Stimulated activated naive CD8-positive, alpha-beta T cell treated with anti-CD3 and anti-CD28 coated beads, Interleukin-15, Interleukin-2, amounts not matched to agents 100 ng/mL and 50 ng/mL, for 24 hours (primary cell): Measurements from ENCODE around the gene LAP3.
"Not testable (repeated sequence)": the region's sequence is repeated elsewhere in the genome, so short reads cannot be mapped to it uniquely, and the experiment has no call there.

Experiments used
- H3K27ac Mint-ChIP-seq: one replicate; pipeline ENCODE4 v1.8.0; 2021; ENCODE audit warnings: mild to moderate bottlenecking, mixed read lengths
- H3K27me3 Mint-ChIP-seq: one replicate; pipeline ENCODE4 v1.8.0; 2021; ENCODE audit warnings: mixed read lengths
- H3K36me3 Mint-ChIP-seq: one replicate; pipeline ENCODE4 v1.8.0; 2021; ENCODE audit warnings: low read depth, mixed read lengths
- H3K4me1 Mint-ChIP-seq: one replicate; pipeline ENCODE4 v1.8.0; 2021; ENCODE audit warnings: low read depth, mixed read lengths
- H3K4me3 Mint-ChIP-seq: one replicate; pipeline ENCODE4 v1.8.0; 2021; ENCODE audit warnings: mild to moderate bottlenecking, mixed read lengths
- H3K9me3 Mint-ChIP-seq: one replicate; pipeline ENCODE4 v1.8.0; 2021; ENCODE audit warnings: mixed read lengths

LAP3 gene

DNA sequence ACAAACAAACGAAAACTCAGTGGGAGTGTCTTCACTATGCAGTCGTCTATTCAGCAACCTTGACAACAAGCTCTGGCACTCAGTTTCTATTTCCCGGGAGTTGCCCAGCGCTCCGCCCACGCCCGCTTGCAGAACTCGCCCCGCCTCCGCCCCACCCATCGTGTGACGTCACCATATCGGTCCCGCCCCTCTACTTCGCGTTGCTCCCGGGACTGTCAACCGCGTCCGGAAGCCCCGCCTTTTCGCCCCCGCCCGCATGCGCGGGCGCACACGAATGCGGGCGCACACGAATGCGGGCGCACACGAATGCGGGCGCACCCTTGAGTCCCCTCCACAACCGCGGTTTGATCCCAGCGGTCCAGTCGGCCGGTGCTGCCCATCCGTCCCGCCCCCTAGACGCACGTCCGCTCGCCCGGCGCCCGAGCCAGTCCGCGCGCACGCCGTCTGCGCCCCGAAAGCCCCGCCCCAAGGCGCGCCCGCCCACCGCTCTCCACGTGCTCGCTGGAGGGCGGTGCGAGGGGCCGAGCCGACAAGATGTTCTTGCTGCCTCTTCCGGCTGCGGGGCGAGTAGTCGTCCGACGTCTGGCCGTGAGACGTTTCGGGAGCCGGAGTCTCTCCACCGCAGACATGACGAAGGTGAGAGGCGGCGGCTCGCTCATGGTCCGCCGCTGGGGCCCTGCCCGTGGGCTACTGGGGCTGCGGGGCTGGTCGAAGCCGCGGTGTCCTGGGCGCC is at the start of gene LAP3:
LAP3 (plus strand) TSS at position 267 of the 733 bp plus-strand sequence; CDS start at position 535, 268 bp downstream.
- Mint-ChIP-seq H3K36me3 (peaks cover 31% of the 10 kb centered on the region), H3K4me1 (peaks cover 33% of the 10 kb centered on the region), H3K27ac (peak within 1 kb of the TSS; percentile 96), H3K4me3 (peak within 1 kb of the TSS; percentile 89), H3K9me3 (no peaks in the 10 kb centered on the region), H3K27me3 (no peaks in the 10 kb centered on the region)

DNA sequence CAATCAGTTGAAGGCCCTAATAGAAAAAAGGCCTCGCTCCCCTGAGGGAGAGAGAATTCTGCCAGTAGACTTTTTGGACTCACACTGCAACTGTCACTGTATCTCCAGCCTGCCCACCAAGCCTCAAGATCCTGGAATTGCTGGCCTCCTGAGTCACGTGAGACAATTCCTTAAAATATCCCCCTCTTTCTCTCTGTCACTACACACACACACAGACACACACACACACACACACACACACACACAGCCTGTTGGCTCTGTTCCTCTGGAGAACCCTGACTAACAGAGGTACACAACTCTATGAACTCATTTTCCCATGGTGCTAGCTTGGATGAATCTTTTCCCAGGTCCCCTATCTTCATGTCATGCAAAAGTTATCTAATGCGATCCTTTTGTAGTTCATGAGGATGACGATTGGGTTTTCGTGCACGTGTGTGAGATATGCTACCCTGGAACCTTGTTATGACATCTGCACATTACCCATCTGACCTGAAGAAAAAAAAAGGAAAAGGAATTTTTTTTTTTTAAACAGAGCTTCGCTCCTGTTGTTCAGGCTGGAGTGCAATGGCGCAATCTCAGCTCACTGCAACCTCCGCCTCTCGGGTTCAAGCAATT is 48.3 kb upstream of the LAP3 start:
- no peaks in the 10 kb centered on the region for H3K36me3 Mint-ChIP-seq
- H3K4me3 Mint-ChIP-seq = no peak overlapping the region
- peaks cover 21% of the 10 kb centered on the region for H3K27me3 Mint-ChIP-seq
- H3K27ac Mint-ChIP-seq = no peak overlapping the region
- no peaks in the 10 kb centered on the region for H3K9me3 Mint-ChIP-seq
- no peaks in the 10 kb centered on the region for H3K4me1 Mint-ChIP-seq

DNA sequence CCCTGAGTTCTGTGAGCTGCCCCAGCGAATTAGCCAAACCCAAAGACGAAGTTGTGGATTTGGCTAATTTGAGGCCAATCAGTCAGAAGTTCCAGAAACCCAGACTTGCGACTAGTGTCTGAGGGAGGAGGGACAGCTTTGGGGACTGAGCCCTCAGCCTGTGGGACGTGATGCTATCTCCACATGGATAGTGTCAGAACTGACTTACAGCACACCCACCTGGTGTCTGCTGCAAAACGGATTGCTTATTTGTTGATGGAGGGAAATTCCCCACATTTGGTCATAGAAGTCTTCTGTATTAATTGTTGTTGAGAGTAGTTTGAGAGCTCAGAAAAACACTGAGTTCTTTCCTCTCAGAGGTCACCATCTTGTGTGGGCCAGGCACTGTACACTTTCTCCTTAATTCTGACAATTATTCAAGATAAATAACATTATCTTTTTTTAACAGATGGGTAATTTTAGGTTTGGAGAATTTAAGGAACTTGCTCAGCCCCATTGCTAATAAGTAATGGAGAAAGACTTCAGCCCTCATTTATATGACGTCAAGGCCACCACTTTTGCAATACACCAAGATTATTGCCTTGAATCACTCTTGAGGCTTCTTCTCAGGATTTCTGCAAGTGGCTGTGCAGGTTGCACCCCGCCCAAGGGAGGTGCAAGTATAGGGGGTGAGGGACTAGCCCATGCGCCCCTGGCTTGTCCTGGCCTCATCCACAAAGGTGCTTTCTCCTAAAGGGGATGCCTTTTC is 45.3 kb upstream of the LAP3 start:
- H3K27ac Mint-ChIP-seq = no peak overlapping the region
- H3K4me3 Mint-ChIP-seq = no peak overlapping the region
- H3K36me3 Mint-ChIP-seq = no peaks in the 10 kb centered on the region
- H3K9me3 Mint-ChIP-seq = no peaks in the 10 kb centered on the region
- H3K27me3 Mint-ChIP-seq = peaks cover 20% of the 10 kb centered on the region
- H3K4me1 Mint-ChIP-seq = no peaks in the 10 kb centered on the region

DNA sequence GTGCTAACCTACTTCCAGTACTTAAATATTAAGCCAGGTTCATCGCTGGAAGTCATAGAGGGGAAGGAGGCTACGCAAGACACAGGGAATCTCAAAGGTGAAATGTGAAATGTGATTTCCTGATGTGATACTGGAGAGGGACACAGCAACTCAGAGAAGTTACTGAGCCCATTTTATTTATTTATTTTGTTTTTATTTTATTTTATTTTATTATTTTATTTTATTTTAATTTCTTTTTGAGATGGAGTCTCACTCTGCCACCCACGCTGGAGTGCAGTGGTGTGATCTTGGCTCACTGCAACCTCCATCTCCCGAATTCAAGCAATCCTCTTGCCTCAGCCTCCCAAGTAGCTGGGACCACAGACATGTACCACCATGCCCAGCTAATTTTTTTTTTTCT is 42.3 kb upstream of the LAP3 start:
- Mint-ChIP-seq H3K27ac (no peak overlapping the region), H3K36me3 (no peaks in the 10 kb centered on the region), H3K4me3 (no peak overlapping the region), H3K27me3 (peaks cover 4% of the 10 kb centered on the region), H3K4me1 (no peaks in the 10 kb centered on the region), H3K9me3 (no peaks in the 10 kb centered on the region)

DNA sequence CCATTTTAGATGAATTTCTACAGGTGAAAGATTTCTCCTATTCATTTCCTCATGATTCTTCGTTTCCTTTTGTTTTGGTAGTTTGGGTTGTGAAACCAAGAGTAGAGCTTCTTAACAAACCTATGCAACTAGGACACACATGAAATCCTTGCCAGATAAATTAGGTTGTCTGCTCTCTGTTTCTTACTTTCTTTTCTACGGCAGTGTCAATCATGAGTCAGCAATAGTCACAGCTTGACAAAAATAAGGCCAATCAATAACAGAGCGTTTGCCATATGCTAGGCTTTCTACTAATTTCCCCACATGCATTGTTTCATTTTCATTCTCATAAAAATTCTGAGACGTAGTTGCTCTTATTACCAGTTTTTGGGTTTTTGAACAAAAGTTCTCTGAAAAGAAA is 41.8 kb upstream of the LAP3 start:
- H3K4me3 Mint-ChIP-seq = no peak overlapping the region
- no peak overlapping the region for H3K27ac Mint-ChIP-seq
- H3K9me3 Mint-ChIP-seq = no peaks in the 10 kb centered on the region
- H3K4me1 Mint-ChIP-seq = no peaks in the 10 kb centered on the region
- no peaks in the 10 kb centered on the region for H3K36me3 Mint-ChIP-seq
- H3K27me3 Mint-ChIP-seq = peaks cover 4% of the 10 kb centered on the region

DNA sequence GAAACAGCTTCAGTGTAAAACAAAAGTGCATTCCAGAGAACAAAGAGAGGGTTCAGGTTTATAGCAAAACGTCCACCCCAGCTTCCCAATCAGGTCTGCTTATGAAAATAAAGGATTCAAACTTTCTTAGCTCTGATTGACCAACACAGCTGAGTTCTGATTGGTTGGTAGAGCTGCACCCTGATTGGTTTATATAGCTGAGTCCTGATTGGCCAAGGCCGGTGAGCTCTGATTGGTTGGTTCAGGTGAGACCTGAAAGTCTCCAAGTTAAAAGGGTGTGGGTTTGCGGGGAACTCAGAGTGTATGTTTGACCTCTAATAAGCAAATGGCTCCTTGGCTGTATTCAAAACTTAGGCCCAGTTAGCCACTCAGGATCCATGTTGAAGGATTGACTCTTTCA is 41.1 kb upstream of the LAP3 start:
- no peaks in the 10 kb centered on the region for H3K9me3 Mint-ChIP-seq
- no peak overlapping the region for H3K27ac Mint-ChIP-seq
- no peaks in the 10 kb centered on the region for H3K36me3 Mint-ChIP-seq
- no peaks in the 10 kb centered on the region for H3K4me1 Mint-ChIP-seq
- H3K27me3 Mint-ChIP-seq = peaks cover 2% of the 10 kb centered on the region
- no peak overlapping the region for H3K4me3 Mint-ChIP-seq

DNA sequence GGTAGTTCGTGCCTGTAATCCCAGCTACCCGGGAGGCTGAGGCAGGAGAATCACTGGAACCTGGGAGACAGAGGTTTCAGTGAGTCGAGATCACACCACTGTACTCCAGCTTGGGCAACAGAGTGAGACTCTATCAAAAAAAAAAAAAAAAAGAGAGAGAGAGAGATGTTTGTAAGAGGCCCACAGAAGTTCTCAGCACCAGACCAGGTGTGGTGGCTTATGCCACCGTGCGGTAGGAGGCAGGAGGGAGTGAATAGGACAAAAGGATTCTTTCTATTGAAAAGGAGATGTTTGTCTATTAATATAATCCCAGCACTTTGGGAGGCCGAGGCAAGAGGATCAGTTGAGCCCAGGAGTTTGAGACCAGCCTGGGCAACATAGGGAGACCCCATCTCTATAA is 39.9 kb upstream of the LAP3 start:
- H3K9me3 Mint-ChIP-seq, H3K4me3 Mint-ChIP-seq, H3K27me3 Mint-ChIP-seq, H3K27ac Mint-ChIP-seq, H3K4me1 Mint-ChIP-seq, H3K36me3 Mint-ChIP-seq: not testable (repeated sequence)

DNA sequence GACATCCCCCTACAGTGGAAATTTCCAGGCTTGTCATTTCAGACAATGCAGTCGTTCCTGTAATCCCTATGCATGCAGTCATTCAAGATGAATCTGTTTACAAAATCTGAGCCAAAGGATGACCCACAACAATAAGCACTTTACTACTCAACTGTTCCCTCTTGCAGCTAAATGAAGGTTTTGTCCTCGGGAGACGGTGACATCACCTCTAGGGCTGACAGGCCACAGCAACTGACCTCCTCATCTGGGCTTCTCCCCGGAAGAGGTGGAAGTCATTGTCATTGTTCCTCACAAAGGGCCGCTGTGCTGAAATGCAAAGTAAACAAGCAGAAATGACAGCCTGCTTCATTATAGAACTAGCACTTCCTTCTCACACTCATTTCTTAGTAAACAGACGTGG is 32.8 kb upstream of the LAP3 start:
- Mint-ChIP-seq H3K27me3 (peaks cover 15% of the 10 kb centered on the region), H3K9me3 (no peaks in the 10 kb centered on the region), H3K4me3 (no peak overlapping the region), H3K36me3 (no peaks in the 10 kb centered on the region), H3K27ac (no peak overlapping the region), H3K4me1 (no peaks in the 10 kb centered on the region)

DNA sequence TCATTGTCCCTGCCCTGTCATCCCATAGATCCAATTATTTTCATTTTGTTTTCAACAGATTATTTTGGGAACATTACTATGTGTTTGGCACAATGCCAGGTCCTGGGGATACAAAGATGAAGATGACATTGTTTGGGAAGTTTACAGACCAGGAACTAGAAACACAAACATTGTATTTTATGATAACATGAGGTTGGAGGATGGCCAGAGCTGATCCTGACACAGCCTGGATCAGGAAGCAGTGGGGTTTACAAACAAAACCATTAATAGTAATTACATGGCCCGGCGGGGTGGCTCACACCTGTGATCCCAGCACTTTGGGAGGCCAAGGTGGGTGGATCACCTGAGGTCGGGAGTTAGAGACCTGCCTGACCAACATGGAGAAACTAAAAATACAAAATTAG is 32.2 kb upstream of the LAP3 start:
- no peak overlapping the region for H3K4me3 Mint-ChIP-seq
- H3K27me3 Mint-ChIP-seq = peaks cover 15% of the 10 kb centered on the region
- no peaks in the 10 kb centered on the region for H3K4me1 Mint-ChIP-seq
- H3K9me3 Mint-ChIP-seq = no peaks in the 10 kb centered on the region
- no peak overlapping the region for H3K27ac Mint-ChIP-seq
- H3K36me3 Mint-ChIP-seq = no peaks in the 10 kb centered on the region

DNA sequence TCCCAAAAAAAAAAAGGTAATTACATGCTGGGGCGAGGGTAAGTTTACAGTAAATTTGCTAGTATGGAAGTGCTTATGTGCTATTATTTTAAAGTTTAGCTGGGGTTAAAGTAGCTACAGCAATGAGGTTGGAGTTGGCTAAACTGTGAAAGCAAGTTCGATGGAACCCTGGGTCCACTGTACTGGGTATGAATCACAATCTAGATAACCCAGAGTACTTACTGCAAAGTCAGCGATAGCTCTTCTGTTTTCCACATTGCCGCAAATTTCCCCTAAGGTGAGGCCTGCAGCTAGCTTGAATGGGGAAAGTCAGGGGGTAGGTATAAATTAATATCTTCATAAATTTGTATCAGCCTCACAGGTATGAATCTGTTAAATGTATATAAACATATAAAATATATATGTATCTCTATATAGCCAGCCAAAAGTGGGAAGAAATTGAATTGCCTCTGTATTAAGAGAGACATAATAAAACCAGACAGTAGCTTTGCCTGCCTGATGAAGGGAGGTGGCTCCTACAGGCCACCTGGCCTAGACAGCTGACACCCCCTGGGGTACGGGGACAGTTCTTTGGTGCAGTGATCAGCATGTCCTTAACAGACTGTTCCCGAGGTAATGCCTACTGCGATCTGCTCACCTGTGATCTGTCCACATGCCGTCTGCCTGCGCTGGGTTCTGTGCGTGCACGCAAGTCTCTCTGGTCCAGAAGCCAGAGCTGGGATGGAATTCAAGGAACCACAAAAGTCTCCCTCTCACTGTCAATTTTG is 31.4 kb upstream of the LAP3 start:
- Mint-ChIP-seq H3K4me1 (no peaks in the 10 kb centered on the region), H3K27me3 (peaks cover 15% of the 10 kb centered on the region), H3K9me3 (no peaks in the 10 kb centered on the region), H3K4me3 (no peak overlapping the region), H3K27ac (no peak overlapping the region), H3K36me3 (no peaks in the 10 kb centered on the region)

DNA sequence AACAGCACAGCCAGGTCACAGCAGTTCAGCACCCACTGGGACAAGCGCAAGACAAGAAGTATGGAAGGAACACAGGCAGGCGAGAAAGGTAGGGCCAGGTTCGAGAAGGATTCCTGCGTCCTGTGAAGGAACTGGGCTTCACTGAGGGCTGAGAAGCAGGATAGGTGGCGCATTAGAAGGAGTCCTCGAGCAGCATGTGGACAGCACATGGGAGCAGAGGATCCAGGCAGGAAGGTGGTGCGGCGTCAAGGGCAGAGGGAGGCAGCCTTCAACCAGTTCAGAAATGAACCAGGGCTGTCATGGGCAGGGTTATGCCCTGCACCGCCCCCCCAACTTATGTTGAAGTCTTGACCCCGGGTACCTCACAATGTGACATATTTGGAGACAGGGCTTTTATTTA is 30.8 kb upstream of the LAP3 start:
- H3K4me3 Mint-ChIP-seq = no peak overlapping the region
- H3K27me3 Mint-ChIP-seq = peaks cover 15% of the 10 kb centered on the region
- no peak overlapping the region for H3K27ac Mint-ChIP-seq
- no peaks in the 10 kb centered on the region for H3K4me1 Mint-ChIP-seq
- no peaks in the 10 kb centered on the region for H3K36me3 Mint-ChIP-seq
- no peaks in the 10 kb centered on the region for H3K9me3 Mint-ChIP-seq

DNA sequence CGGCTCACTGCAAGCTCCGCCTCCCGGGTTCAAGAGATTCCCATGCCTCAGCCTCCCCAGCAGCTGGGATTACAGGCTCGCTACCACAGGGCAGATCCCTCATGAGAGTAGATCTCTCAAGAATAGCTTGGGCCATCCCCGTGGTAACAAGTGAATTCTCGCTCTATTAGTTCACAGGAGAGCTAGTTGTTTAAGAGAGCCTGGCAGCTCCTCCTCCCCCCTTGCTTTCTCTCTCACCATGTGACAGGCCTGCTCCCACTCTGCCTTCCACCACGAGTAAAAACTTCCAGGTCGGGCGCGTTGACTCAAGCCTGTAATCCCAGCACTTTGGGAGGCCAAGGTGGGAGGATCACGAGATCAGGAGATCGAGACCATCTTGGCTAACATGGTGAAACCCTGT is 30.3 kb upstream of the LAP3 start:
- Mint-ChIP-seq H3K4me3 (no peak overlapping the region), H3K27me3 (peaks cover 18% of the 10 kb centered on the region), H3K27ac (no peak overlapping the region), H3K36me3 (no peaks in the 10 kb centered on the region), H3K4me1 (no peaks in the 10 kb centered on the region), H3K9me3 (no peaks in the 10 kb centered on the region)

DNA sequence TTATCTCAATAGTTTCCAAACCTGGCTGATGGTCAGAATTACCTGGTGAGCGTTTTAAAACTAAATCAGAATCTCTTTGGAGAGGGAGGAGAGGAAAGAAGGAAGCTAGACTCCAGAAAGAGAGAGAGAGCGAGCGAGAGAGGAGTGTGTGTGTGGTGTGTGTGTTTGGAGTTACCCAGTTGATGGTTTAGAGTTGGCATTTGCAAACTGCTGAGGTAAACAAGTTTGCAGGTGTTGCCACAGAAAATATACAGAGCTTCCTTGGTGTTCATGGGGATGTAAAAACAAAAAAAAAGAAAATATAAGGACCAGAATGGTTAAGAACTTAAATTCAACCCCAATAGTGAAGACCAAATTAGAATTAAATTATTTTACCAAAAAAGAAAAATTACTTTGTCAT is 26.4 kb upstream of the LAP3 start:
- Mint-ChIP-seq H3K4me1 (no peaks in the 10 kb centered on the region), H3K36me3 (no peaks in the 10 kb centered on the region), H3K4me3 (no peak overlapping the region), H3K9me3 (no peaks in the 10 kb centered on the region), H3K27ac (no peak overlapping the region), H3K27me3 (peaks cover 8% of the 10 kb centered on the region)

DNA sequence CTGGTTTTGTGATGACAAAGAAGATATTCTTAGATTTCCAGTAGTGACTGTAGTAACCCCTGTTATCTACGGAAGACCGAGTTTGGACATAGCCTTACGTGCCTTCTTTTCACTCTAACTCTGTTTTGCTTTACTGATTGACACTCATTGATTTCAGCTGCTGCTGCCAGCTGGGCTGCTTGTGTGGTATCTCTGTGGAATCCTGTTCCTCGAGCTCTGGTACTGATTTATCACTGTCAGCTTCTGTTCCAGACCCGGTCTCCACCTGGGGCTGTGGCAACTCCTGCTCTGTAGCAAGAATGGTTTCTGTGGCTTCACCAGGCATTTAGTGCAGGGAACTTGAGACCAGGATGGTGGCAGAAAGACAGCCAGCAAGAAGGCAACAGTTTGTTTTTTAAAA is 24.6 kb upstream of the LAP3 start:
- no peaks in the 10 kb centered on the region for H3K4me1 Mint-ChIP-seq

DNA sequence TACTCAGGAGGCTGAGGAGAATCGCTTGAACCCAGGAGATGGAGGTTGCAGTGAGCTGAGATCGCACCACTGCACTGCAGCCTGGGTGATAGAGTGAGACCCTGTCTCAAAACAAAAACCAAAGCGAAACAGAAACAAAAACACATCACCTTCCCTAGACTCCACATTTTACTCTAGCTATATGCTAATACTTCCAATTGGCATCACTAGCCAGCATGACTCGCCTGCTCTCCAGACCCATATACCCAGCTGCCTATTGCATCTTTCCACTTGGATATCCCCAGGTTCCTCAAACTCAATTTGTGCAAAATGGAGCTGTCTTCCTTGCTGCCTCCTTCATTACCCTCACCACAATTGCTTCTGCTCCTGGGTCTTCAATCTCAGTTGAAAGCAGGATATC is 22.4 kb upstream of the LAP3 start:
- Mint-ChIP-seq H3K27ac (no peak overlapping the region), H3K36me3 (no peaks in the 10 kb centered on the region), H3K4me1 (no peaks in the 10 kb centered on the region), H3K27me3 (peaks cover 8% of the 10 kb centered on the region), H3K9me3 (no peaks in the 10 kb centered on the region), H3K4me3 (no peak overlapping the region)

More for the DNA sequence above, 24.6 kb upstream of the LAP3 start:
- Mint-ChIP-seq H3K9me3 (no peaks in the 10 kb centered on the region), H3K4me3 (no peak overlapping the region), H3K27ac (no peak overlapping the region), H3K27me3 (peaks cover 8% of the 10 kb centered on the region), H3K36me3 (no peaks in the 10 kb centered on the region)
